GM18508 (cell line): ENCODE data around the gene NRCAM.
"Not testable (repeated sequence)": the region's sequence is repeated elsewhere in the genome, so short reads cannot be mapped to it uniquely, and the experiment has no call there.

Source experiments
- ATAC-seq: cut with Tn5 transposase; IDR thresholded peaks from one replicate; pipeline ENCODE4 v1.9.1; 2021; ENCODE audit warnings: moderate number of reproducible peaks; ENCODE audit not compliant: insufficient read depth, unreplicated experiment

The NRCAM gene

DNA sequence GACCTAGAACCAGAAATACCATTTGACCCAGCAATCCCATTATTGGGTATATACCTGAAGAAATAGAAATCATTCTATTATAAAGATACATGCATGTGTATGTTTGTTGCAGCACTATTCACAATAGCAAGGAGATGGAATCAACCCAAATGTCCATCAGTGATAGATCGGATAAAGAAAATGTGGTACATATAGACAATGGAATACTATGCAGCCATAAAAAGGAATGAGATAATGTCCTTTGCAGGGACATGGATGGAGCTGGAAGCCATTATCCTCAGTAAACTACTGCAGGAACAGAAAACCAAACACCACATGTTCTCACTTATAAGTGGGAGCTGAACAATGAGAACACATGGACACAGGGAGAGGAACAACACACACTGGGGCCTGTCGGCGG lies 196.8 kb downstream of the NRCAM start:
- ATAC-seq = not testable (repeated sequence)

DNA sequence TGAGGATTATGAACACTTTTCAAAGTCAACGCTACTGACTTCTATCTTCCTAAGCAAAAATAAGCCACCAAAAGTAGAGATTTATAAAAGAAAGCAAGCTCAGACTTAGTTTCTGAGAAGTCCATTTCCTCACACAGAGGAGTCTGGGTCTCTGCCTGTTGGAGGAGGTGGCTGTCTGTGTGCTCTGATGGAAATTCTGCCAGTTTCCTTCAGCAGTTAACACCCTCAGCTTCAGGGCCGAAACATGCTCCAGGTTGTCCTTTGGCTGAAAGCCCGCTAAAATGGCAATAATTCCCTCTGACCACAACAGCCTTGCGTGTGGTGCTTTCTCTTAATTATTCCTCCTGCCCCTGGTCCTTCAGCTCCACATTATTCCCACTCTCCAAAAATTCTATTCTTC lies 198.3 kb downstream of the NRCAM start:
- ATAC-seq = no peak

DNA sequence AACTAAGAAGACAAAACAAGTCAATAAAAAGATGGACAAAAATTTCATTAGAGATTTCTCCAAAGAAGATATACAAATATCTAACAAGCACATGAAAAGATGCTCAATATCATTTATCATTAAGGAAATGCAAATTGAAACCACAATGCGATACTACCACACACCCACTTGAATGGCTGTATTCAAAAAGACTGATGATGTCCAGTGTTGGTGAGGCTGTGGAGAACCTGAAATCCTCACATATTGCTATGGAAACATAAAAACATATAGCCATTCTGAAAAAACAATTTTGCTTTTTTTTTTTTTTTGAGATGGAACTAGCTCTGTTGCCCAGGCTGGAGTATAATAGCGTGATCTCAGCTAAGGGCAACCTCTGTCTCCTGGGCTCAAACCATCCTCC lies 202.0 kb downstream of the NRCAM start:
- ATAC-seq = no peak

DNA sequence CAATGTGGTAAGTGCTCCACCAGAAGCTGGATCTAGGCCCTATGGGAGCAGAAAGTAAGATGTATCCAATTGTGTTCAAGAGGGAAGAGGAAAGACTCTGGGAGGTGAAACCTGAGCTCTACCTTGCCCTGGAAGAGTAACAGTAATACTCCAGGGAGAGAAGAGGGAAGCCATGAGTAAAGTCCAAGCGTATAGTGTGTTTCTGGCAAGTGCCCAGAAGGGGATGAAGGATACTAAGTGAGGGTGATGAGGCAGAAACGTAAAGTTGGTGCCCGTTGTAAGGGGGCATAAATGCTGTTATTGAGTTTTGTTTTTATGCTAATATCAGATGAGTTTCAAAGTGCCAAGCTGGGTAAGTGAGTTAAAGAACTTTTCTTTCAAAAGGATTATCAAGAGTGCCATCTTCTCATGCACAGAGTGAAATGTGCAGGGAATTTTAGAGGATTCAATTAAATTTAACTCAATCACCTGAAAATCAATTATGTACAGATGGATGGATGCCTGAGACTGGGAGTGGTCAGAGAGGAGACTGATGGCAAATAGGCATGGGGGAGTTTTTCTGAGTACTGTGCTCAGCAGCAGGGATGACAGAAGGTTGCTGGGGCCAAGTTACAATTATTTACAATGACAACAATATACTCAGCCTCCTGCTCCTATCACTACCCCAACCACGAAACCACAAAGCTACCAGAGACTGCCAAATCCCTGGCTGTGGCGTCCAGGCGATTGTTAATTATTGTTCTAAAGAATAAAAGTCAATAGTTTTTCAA lies 202.8 kb downstream of the NRCAM start:
- no peak for ATAC-seq

DNA sequence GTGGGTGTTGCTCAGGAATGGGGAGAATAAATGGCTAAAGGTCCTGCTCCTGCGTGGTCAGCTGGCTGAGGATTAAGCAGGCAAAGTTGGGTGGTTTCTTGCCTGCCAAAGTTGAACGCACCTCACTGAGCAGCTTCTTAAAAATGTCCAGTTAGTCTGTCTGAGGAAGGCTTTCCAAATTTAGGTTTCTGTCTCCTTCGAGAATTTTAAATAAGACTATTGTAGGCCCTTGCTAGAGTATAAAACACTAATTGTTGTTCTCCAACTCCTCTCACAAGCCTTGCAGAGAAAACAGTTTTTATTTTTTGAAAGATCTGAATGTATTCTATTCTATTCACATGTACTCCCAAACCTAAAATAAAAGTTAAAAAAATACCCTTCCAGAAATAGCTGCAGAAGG lies 204.1 kb downstream of the NRCAM start:
- no peak for ATAC-seq

DNA sequence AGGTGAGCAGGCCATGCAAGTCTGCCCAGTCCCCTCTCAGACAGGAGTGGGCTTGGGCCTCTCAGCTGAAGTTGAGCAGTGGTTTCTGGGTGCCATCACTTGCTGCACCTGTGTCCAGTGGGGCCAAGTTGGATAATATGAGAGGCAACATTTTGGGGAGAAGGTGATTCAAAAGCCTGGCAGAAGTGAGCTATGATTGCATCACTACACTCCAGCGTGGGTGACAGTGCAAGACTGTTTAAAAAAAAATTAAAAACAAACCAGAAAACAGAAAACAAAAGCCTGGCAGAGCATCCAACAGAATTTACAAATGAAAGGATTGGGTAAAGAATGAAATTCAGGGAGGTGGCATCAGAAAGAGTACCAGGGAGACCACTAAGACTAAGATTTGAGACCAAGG lies 204.5 kb downstream of the NRCAM start:
- ATAC-seq = no peak

DNA sequence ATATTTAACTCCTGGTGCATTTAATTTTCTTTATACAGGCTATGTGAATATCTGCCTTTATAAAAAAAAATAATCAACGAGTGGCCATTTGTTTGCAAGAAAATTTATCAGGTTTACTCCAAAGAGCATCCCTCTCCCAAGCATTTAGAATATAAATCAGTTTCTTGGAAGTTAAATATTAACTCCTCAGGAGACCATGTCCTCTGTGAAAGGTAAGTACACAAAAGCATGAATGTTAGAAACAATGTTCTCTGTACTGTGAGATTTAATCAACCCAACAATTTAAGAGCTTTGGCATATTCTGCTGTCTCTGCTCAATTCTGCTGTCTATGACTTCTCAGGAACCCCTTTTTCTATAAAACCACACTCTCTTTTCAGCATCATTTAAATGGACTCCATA lies 206.8 kb downstream of the NRCAM start:
- ATAC-seq = no peak

DNA sequence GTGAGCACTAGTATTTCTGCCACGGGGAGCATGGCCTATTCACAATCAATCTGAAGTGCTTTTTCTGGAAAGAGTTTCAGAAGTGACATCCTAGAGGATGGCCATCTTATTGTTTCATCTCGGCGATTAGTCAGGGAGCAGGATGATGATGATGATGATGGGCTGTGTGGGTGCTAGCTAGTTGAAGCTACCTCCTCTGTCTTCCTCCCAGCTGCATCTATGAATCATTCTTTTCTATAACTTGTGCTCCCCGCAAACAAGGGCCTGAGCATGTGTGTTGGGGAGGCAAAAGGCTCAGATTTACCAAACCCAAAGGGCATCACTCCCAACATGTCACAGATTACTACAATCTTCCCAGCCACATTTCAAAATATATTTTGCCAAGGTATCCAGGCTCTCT lies 207.4 kb downstream of the NRCAM start:
- ATAC-seq = no peak

DNA sequence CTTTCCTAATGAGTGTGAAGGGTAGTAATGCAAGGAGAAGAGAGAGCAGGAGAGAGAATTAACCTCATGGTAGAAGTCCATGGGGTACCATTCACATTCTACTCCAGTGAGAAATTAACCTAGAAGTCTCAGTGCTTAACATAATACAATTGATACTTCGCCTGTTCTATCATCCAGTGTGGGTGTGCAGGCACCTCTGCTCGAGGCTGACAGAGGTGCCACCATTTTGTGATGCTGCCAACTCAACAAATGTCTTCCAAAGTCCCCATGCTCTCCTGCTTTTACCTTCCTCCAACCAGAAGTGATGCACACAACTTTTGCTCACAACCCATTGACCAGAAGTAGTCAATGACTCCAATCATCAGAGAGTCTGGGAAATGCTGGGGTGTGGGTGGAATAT lies 207.8 kb downstream of the NRCAM start:
- no peak for ATAC-seq

DNA sequence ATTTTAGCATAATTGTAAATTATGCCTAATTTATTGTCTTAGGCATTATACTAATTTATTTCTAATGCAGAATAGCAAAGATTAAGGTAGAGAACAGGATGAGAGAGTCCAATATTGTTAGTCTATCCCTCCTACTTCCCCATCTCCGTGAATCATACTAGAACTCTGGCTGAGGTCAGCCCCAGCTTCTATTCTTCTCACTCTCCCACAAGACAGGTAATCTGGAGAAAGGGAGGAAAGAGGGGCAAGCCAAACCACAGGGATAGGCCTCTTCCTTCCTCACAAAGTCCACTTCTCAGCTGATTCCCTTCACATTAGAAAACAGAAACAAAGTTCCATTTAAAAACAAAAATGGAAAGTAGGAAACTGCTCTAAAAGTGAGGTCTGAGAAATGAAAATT lies 208.6 kb downstream of the NRCAM start:
- ATAC-seq = no peak

DNA sequence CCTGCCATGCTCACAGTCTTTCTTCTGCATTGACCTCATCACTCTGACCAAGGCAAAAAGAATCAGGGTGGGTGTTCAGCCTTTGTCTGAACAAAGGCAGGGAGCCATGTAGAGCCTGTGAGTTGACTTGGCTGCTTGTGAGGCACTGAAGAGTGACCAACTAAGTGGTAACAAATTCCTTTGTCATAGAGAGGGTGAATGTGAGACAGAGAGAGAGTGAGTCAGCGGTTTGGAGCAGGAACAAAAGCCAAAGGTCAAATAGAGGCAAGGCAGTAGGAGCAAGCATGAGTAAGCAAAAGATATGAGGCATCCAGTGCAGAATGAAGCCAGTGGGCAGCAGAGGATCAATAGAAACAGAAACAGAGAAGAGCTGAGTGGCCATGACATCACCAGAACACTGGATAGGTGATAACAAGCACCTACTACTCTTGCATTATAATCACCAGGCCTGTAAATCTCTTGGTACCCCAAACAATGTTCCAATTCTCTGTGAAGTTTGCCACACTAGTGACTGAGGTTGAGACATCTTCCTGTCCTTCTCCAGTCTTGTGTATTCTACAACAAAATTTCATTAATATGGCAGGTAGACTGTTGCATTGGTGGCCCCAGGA lies 209.9 kb downstream of the NRCAM start:
- no peak for ATAC-seq

DNA sequence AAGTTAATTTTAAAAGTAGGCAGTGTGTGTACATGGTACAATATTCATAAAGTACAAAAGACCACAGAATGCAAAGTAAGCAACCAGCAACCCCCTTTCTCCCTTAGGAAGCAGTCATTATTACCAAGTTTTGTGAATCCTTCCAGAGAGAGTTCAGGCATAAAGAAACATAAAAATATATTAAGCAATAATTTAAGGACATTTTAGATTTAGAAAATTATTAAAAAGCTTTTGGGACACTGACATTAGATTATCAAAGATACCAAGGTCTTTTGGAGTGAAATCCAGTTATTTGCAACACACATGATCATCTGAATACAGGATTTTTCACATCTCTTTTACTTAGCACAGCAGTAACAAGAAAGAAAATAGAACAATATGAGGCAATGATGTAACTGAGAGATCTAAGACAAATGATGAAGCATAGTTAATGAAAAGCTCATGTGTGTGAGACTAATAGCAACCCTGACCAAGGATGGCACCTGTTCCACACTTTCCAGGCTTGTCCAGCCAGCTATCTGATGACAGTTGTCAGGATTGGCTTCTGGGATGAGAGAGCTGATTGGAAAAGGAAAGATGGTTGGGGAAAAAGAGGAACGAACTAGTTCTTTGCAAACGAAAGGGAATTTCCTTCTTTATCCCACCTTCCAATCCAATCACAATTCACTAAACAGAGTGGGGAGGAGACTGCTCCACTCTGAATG lies 210.6 kb downstream of the NRCAM start:
- ATAC-seq = no peak

DNA sequence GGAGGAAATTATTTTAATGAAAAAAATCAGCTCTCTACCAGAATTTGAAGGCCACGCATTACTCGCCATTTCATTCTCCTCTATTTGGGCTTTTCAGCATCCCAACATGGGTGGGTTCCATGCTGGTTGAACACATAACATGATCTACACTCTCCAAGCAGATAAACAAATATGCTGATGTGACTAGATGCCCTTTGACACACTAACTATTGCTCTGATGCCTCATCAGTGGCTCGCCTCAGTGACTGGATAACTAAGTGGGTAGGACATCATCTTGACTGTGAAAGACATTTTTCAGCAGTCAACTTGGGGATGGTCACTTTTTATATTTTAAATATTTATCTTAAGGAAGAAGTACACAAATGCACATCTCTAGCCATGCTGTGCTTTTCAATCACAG lies 212.1 kb downstream of the NRCAM start:
- ATAC-seq = no peak

DNA sequence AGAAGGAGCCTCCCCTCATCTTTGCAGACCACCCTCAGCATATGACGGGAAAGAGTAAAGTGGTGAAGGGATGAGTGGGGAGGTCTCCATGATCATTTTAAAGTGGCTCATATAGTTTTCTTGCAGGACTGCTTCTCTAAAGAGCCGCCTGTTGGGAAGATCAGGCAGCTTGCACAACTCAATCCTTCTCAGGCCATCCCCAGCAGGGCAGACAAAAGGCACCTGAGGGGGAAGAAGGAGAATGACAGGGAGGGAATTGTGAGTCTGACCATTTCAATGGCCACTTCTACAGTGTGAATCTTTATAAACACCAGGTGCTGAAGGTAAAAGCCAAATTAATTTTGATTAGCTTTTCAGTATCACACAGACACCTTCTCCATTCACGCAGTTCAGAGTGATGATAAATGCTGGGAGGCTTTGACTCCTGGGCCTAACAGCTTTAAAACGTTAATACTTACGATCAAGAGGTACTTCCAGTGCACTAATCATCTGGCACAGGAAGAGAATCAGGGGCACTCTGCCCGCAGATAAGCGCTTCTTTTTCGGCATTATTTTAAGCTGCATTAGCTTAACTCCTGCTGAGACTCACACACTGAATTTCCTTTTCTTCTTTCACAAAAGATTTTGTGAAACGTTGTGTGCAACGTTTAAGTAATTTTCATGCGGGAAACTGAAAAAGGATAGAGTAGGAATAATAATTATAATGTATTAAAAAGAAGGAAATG lies 216.6 kb downstream of the NRCAM start:
- no peak for ATAC-seq

DNA sequence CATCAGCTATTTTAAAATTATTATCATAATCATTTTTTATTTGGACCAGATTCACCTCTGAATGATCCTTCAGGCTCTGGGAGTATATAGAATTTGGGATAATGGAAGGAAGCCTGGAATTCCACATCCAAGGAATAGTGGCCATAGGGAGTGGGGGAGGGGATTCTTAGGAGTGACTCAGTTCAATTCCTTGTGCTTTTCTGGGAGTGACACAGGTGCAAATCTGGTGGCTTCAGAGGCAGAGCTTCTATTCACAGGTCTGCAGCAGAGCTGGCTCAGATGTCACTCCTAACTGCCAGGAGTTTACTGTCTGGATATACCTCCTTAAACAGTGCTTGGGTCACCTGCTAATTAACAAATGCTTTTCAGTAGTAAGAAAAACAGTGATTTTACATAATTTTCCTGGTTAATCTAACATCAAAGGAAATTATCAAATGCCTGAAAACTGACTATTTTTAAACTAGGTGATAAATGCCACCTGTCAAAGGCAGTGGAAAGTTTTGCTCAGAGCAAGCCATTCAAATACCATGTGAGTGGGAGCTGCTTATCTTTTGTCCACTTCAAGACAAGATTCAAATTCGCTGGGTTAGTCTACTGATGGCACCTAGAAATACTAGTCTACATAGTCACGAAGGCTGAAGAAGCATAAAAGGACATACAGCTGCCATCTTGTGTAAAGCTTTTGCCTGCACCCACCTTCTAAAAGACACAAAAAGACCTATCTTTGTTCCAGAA lies 219.4 kb downstream of the NRCAM start:
- no peak for ATAC-seq

DNA sequence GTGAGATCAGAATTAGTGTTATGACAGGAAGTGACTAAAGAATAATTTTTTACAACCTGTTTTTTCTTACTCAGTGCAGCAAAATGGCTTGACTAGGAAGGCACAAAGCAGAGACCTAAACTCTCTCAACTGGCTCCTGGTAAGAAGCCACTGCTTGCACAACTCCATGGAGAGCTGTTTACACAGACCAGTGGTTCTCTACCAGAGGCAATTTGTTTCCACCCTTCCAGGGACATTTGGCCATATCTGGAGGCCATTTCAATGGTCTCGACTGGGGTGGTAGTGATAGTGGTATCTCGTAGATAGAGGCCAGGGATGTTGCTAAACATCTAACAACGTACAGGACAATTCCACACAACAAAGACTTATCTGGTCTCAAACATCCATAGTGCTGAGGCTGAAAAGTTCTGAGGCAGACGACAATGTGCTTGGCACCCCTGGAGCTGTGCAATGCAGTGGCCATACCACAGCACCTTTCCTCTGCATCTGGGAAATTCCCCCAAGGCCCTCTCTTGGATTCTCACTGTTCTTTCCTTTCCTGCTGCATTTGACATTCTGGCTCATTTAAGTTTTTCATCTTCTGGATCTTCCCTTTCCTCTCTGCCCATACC lies 220.7 kb downstream of the NRCAM start:
- ATAC-seq = no peak

DNA sequence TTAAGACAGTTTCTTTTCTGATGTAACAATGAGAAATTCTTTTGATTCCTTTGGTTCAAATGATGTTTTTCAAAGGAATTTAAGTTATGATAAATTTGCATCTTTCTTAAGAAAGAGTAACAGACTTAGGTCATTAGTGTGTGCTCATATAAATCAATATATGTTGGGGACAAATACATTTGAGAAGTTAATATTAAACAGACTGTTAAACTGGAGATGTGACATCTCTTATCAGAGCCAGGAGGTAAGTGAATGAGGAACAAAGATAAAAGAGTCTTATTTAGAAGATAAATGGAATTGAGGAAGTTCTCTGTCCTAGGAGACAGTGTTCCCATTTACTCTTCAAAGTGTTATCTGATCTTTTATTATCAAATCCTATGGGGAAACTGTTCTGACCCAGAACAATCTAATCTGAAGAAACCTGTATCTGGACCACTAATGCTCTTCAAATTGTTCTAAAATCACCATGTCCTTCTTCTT lies 221.2 kb downstream of the NRCAM start:
- no peak for ATAC-seq

DNA sequence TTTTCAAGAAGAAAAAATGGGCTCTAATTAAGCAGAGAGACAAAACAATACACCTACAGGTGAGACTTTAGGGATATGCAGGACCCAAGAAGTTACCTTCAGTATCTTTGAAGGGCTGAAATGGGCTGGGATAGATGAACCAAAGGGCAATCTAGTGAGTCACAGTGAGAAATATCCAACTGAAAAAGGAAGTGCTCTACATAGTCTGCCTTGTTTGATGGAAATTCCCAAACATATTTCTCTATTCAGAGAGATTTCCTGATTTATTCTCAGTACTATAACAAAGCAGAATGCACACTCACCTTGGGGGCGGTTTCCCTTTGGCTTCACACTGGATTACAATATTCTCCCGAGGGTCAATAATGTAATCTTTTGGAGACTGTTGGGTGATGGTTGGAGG lies 222.0 kb downstream of the NRCAM start:
- no peak for ATAC-seq

DNA sequence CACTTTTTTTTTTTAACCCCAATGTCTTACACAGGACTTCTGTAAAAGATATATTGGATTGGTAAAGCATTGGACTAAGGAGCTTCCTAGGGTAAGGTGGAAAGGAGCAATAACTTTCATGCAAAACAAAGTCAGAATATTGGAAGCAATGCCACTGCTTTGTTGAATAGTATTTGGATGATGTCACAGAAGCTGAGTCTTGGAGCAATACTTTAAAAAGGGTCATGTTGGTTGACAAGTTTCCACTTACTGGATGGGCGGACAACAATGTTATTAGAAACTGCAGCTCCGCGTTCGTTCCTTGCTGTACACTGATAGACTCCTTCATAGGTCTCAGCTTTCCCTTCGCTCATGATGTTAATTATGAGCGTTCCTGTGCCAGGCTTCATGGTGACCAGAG lies 224.2 kb downstream of the NRCAM start:
- no peak for ATAC-seq

DNA sequence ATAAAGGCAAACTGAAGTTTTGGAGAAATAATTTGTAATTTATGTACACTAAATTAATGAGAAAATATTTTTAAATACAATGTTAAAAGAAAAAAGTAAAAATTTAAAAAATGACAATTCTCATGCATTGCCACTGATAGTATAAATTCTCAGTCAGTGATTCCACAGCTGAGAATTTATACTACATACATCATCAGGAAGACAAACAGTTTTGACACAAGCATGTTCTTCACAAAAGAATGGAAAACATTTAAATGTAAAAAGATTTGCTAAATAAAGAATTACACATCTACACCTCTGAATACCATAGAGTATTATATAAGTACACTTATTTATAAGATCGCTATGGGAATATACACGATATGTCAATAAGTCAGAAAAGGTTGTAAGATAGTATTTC lies 225.0 kb downstream of the NRCAM start:
- ATAC-seq = no peak
